ENCODE results near the gene CDKAL1.

DNA sequence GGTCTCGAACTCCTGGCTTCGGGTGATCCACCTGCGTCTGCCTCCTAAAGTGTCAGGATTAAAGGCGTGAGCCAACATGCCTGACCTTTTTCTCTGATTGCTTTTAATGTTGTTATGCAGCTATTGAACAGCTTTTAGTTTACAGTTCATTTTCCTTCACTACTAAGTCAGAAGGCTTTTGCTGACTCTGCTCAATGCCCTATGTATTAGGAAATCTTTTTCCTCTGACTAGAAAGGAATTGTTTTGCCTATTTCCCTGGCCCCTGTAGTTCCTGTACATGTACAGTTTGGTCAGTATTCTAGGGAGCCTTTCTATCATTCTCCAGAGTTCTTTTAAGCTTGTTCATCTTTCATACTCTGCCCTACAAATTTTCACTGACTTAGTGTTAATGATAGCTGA is 280.2 kb downstream of the CDKAL1 start:
- TF ChIP-seq TCF12 (IDR thresholded peaks at IDR 0.05; ENCODE audit: low read depth), result no peak
- TF ChIP-seq CEBPB (IDR thresholded peaks at IDR 0.05), result no peak
- TF ChIP-seq YY1 (IDR thresholded peaks at IDR 0.05; ENCODE audit: low read depth), result no peak
- no peak for TF ChIP-seq EP300 (IDR thresholded peaks at IDR 0.05; ENCODE audit: borderline replicate concordance)
- TF ChIP-seq, protein P1, sequence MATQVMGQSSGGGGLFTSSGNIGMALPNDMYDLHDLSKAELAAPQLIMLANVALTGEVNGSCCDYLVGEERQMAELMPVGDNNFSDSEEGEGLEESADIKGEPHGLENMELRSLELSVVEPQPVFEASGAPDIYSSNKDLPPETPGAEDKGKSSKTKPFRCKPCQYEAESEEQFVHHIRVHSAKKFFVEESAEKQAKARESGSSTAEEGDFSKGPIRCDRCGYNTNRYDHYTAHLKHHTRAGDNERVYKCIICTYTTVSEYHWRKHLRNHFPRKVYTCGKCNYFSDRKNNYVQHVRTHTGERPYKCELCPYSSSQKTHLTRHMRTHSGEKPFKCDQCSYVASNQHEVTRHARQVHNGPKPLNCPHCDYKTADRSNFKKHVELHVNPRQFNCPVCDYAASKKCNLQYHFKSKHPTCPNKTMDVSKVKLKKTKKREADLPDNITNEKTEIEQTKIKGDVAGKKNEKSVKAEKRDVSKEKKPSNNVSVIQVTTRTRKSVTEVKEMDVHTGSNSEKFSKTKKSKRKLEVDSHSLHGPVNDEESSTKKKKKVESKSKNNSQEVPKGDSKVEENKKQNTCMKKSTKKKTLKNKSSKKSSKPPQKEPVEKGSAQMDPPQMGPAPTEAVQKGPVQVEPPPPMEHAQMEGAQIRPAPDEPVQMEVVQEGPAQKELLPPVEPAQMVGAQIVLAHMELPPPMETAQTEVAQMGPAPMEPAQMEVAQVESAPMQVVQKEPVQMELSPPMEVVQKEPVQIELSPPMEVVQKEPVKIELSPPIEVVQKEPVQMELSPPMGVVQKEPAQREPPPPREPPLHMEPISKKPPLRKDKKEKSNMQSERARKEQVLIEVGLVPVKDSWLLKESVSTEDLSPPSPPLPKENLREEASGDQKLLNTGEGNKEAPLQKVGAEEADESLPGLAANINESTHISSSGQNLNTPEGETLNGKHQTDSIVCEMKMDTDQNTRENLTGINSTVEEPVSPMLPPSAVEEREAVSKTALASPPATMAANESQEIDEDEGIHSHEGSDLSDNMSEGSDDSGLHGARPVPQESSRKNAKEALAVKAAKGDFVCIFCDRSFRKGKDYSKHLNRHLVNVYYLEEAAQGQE (IDR thresholded peaks at IDR 0.05; ENCODE audit: low read depth), result no peak
- TF ChIP-seq CREB1 (IDR thresholded peaks at IDR 0.05; ENCODE audit: low read depth), result no peak
- TF ChIP-seq NFIC (IDR thresholded peaks at IDR 0.05), result no peak
- TF ChIP-seq, protein P2, sequence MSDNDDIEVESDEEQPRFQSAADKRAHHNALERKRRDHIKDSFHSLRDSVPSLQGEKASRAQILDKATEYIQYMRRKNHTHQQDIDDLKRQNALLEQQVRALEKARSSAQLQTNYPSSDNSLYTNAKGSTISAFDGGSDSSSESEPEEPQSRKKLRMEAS (IDR thresholded peaks at IDR 0.05), result no peak
- no peak for TF ChIP-seq TAF1 (IDR thresholded peaks at IDR 0.05; ENCODE audit: low read depth)
- TF ChIP-seq RAD21 (IDR thresholded peaks at IDR 0.05; ENCODE audit: low read depth), result no peak
- TF ChIP-seq ZBTB7A (IDR thresholded peaks at IDR 0.05; ENCODE audit: low read depth), result no peak
